ENCODE data around the gene KRT15. TPM values are rescaled to one million over a fixed set of nuclear protein-coding genes. Genes with fewer than 3 reads are reported as not detected.

KRT15 gene
- polyA plus RNA-seq, 1 donor (not counting 4 experiments of a cell fraction or from before 2014, with no cell fraction given), result 729 TPM

DNA sequence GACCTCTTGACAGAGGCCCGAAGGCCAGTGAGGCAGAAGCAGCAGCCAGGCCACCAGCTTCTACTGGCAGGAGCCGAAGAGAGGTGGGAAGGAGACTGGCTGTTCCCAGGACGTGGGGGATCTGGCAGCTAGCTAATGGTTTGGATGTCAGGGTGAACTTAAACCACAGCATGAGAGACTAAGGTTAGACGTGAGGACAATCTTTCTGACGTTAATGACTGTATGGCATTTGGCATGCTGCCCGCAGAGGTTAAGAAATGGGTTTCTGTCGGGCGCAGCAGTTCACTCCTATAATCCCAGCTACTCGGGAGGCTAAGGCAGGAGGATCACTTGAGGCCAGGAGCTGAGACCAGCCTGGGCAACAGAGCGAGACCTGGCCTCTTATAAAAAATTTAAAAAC is 7.0 kb downstream of the KRT15 start:
- no peak for FAIRE-seq
- Histone ChIP-seq H3K79me2 (ENCODE audit: control insufficient read depth, insufficient read depth, low read length) (no peaks in the 10 kb centered on the region), H3K4me1 (ENCODE audit: control insufficient read depth, extremely low read depth, insufficient read depth, low read length) (peaks cover 39% of the 10 kb centered on the region), H3K4me3 (ENCODE audit: control insufficient read depth in 2 of 3, extremely low read depth in 1 of 3, insufficient read depth in 2 of 3, low read depth in 1 of 3, low read length in 3 of 3) (no peak overlapping the region), H3K27me3 (ENCODE audit: control insufficient read depth, extremely low read depth, insufficient read depth, low read length) (peaks cover 4% of the 10 kb centered on the region), H3K9ac (ENCODE audit: control insufficient read depth, extremely low read depth, insufficient read depth, low read length) (no peak overlapping the region), H2AFZ (ENCODE audit: control insufficient read depth, low read length) (no peak overlapping the region), H3K9me3 (ENCODE audit: control insufficient read depth, low read depth, low read length) (no peaks in the 10 kb centered on the region), H4K20me1 (ENCODE audit: control insufficient read depth, extremely low read depth, insufficient read depth, low read length) (no peaks in the 10 kb centered on the region), H3K4me2 (ENCODE audit: control insufficient read depth, extremely low read depth, insufficient read depth, low read depth, low read length) (no peak overlapping the region), H3K27ac (ENCODE audit: control insufficient read depth, insufficient read depth, low read length) (no peak overlapping the region), H3K9me1 (ENCODE audit: control insufficient read depth, extremely low read depth, insufficient read depth, low read length) (peaks cover 2% of the 10 kb centered on the region), H3K36me3 (ENCODE audit: control insufficient read depth in 2 of 2, extremely low read depth in 1 of 2, insufficient read depth in 2 of 2, low read length in 2 of 2) (peaks cover 0 to 8% of the 10 kb centered on the region in 2 experiments)
- dilution Hi-C loops (cut with MboI; ENCODE audit: extremely low pct_ligation_motif_present, low sequenced_read_pairs), result no loop called here
- DNase-seq (ENCODE audit: low read depth, low spot score), result no peak
- TF ChIP-seq, protein P1, sequence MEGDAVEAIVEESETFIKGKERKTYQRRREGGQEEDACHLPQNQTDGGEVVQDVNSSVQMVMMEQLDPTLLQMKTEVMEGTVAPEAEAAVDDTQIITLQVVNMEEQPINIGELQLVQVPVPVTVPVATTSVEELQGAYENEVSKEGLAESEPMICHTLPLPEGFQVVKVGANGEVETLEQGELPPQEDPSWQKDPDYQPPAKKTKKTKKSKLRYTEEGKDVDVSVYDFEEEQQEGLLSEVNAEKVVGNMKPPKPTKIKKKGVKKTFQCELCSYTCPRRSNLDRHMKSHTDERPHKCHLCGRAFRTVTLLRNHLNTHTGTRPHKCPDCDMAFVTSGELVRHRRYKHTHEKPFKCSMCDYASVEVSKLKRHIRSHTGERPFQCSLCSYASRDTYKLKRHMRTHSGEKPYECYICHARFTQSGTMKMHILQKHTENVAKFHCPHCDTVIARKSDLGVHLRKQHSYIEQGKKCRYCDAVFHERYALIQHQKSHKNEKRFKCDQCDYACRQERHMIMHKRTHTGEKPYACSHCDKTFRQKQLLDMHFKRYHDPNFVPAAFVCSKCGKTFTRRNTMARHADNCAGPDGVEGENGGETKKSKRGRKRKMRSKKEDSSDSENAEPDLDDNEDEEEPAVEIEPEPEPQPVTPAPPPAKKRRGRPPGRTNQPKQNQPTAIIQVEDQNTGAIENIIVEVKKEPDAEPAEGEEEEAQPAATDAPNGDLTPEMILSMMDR (optimal IDR thresholded peaks at IDR 0.05 in 1 of 3, IDR thresholded peaks at IDR 0.05 in 1 of 3, conservative IDR thresholded peaks at IDR 0.05 in 1 of 3; ENCODE audit: extremely low read depth in 1 of 3, insufficient read depth in 2 of 3, low read length in 3 of 3), result no peak
- TF ChIP-seq EZH2 (IDR thresholded peaks at IDR 0.05; ENCODE audit: low read length), result no peak

- no peak overlapping the region for H3K27ac ChIP-seq (ENCODE audit: control insufficient read depth, insufficient read depth, low read length)
- peaks cover 0 to 6% of the 10 kb centered on the region in 2 experiments for H3K36me3 ChIP-seq (ENCODE audit: control insufficient read depth in 2 of 2, extremely low read depth in 1 of 2, insufficient read depth in 2 of 2, low read length in 2 of 2)
- H3K4me3 ChIP-seq (ENCODE audit: control insufficient read depth in 2 of 3, extremely low read depth in 1 of 3, insufficient read depth in 2 of 3, low read depth in 1 of 3, low read length in 3 of 3), result no peak overlapping the region
- no peak overlapping the region for H2AFZ ChIP-seq (ENCODE audit: control insufficient read depth, low read length)
- H3K4me2 ChIP-seq (ENCODE audit: control insufficient read depth, extremely low read depth, insufficient read depth, low read depth, low read length), result no peak overlapping the region
- H3K27me3 ChIP-seq (ENCODE audit: control insufficient read depth, extremely low read depth, insufficient read depth, low read length), result no peaks in the 10 kb centered on the region
- H3K4me1 ChIP-seq (ENCODE audit: control insufficient read depth, extremely low read depth, insufficient read depth, low read length), result peaks cover 33% of the 10 kb centered on the region
- no peaks in the 10 kb centered on the region for H4K20me1 ChIP-seq (ENCODE audit: control insufficient read depth, extremely low read depth, insufficient read depth, low read length)
- no peak for DNase-seq (ENCODE audit: low read depth, low spot score)
- peaks cover 2% of the 10 kb centered on the region for H3K9me1 ChIP-seq (ENCODE audit: control insufficient read depth, extremely low read depth, insufficient read depth, low read length)
- H3K9ac ChIP-seq (ENCODE audit: control insufficient read depth, extremely low read depth, insufficient read depth, low read length), result no peak overlapping the region
- no peaks in the 10 kb centered on the region for H3K9me3 ChIP-seq (ENCODE audit: control insufficient read depth, low read depth, low read length)
- TF ChIP-seq EZH2 (IDR thresholded peaks at IDR 0.05; ENCODE audit: low read length), result no peak
- TF ChIP-seq, protein P1 (optimal IDR thresholded peaks at IDR 0.05 in 1 of 3, IDR thresholded peaks at IDR 0.05 in 1 of 3, conservative IDR thresholded peaks at IDR 0.05 in 1 of 3; ENCODE audit: extremely low read depth in 1 of 3, insufficient read depth in 2 of 3, low read length in 3 of 3), result no peak
- H3K79me2 ChIP-seq (ENCODE audit: control insufficient read depth, insufficient read depth, low read length), result no peaks in the 10 kb centered on the region
- FAIRE-seq, result peak; percentile 34
- dilution Hi-C loops (cut with MboI; ENCODE audit: extremely low pct_ligation_motif_present, low sequenced_read_pairs), result no loop called here
These were observed 7.6 kb downstream of the KRT15 start for GRCh38 chr17:41511116-41511515.
